ENCODE measurements around the gene SYT9. TPM values are rescaled to one million over a fixed set of nuclear protein-coding genes. Genes with fewer than 3 reads are reported as not detected.

Gene SYT9
- total RNA-seq, 1 donor from 2014 or later, result 0.07 TPM

GRCh38 chr11:7417328-7417727 is 165.6 kb downstream of the SYT9 start:
- H3K4me3 Mint-ChIP-seq (ENCODE audit: unreplicated experiment), result no peak overlapping the region
- no peaks in the 10 kb centered on the region for H3K4me1 Mint-ChIP-seq (ENCODE audit: low read depth)
- no peaks in the 10 kb centered on the region for H3K36me3 Mint-ChIP-seq (ENCODE audit: low read depth)
- TF ChIP-seq, protein P1, sequence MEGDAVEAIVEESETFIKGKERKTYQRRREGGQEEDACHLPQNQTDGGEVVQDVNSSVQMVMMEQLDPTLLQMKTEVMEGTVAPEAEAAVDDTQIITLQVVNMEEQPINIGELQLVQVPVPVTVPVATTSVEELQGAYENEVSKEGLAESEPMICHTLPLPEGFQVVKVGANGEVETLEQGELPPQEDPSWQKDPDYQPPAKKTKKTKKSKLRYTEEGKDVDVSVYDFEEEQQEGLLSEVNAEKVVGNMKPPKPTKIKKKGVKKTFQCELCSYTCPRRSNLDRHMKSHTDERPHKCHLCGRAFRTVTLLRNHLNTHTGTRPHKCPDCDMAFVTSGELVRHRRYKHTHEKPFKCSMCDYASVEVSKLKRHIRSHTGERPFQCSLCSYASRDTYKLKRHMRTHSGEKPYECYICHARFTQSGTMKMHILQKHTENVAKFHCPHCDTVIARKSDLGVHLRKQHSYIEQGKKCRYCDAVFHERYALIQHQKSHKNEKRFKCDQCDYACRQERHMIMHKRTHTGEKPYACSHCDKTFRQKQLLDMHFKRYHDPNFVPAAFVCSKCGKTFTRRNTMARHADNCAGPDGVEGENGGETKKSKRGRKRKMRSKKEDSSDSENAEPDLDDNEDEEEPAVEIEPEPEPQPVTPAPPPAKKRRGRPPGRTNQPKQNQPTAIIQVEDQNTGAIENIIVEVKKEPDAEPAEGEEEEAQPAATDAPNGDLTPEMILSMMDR (IDR thresholded peaks at IDR 0.05), result no peak
- H3K27me3 Mint-ChIP-seq (ENCODE audit: low read depth), result peaks cover 2% of the 10 kb centered on the region
- no peak overlapping the region for H3K27ac Mint-ChIP-seq (ENCODE audit: unreplicated experiment)
- no peak for DNase-seq (ENCODE audit: low spot score)
- peaks cover under 1% of the 10 kb centered on the region for H3K9me3 Mint-ChIP-seq (ENCODE audit: low read depth)

- H3K36me3 Mint-ChIP-seq (ENCODE audit: low read depth), result no peaks in the 10 kb centered on the region
- no peak overlapping the region for H3K27ac Mint-ChIP-seq (ENCODE audit: unreplicated experiment)
- TF ChIP-seq, protein P1 (IDR thresholded peaks at IDR 0.05), result no peak
- H3K4me1 Mint-ChIP-seq (ENCODE audit: low read depth), result no peaks in the 10 kb centered on the region
- DNase-seq (ENCODE audit: low spot score), result no peak
- peaks cover 2% of the 10 kb centered on the region for H3K27me3 Mint-ChIP-seq (ENCODE audit: low read depth)
- no peak overlapping the region for H3K4me3 Mint-ChIP-seq (ENCODE audit: unreplicated experiment)
- no peaks in the 10 kb centered on the region for H3K9me3 Mint-ChIP-seq (ENCODE audit: low read depth)
These were observed 166.4 kb downstream of the SYT9 start for GRCh38 chr11:7418061-7418460.

DNA sequence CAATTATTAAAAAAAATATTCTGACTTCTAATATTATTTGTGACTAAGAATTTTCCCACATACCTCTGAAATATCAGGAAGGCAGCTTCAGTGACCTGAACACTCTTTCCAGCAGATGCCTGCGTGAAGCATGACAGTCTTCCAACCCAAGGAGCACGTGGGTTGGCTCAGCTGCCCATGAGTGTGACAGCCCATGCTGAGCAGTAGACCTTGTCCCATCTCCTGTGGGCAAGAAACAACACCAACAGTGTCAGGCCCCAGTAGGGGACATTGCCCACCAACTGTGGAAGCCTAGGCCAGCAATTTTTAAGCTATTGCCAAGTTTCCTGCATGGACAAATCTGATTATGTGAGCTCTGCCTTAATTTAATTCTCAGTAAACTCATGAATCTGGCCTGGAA is 167.2 kb downstream of the SYT9 start:
- Mint-ChIP-seq H3K36me3 (ENCODE audit: low read depth) (no peaks in the 10 kb centered on the region), H3K27me3 (ENCODE audit: low read depth) (peaks cover 2% of the 10 kb centered on the region), H3K4me3 (ENCODE audit: unreplicated experiment) (no peak overlapping the region), H3K27ac (ENCODE audit: unreplicated experiment) (no peak overlapping the region), H3K4me1 (ENCODE audit: low read depth) (no peaks in the 10 kb centered on the region), H3K9me3 (ENCODE audit: low read depth) (no peaks in the 10 kb centered on the region)
- TF ChIP-seq, protein P1 (IDR thresholded peaks at IDR 0.05), result no peak
- no peak for DNase-seq (ENCODE audit: low spot score)

DNA sequence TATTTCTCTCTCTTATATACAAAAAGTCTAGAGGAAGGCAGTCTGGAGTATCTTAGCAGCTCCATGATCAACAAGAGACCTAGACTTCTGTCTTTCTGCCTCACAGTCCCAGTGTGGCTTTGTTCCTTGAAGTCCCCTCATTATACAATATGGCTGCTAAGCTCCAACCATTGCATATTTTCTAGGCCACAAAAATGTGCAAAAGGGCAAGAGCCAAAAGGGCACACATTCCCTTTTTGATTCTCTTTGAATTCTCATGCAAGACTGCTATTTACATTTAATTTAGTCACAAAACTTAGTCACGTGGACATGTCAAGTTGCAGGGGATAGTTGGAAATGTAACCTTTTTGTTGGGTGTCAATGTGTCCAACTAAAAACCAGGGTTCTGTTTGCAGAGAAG is 169.4 kb downstream of the SYT9 start:
- H3K4me3 Mint-ChIP-seq (ENCODE audit: unreplicated experiment), result no peak overlapping the region
- TF ChIP-seq, protein P1 (IDR thresholded peaks at IDR 0.05), result no peak
- no peaks in the 10 kb centered on the region for H3K4me1 Mint-ChIP-seq (ENCODE audit: low read depth)
- H3K9me3 Mint-ChIP-seq (ENCODE audit: low read depth), result no peaks in the 10 kb centered on the region
- H3K36me3 Mint-ChIP-seq (ENCODE audit: low read depth), result no peaks in the 10 kb centered on the region
- H3K27me3 Mint-ChIP-seq (ENCODE audit: low read depth), result no peaks in the 10 kb centered on the region
- no peak for DNase-seq (ENCODE audit: low spot score)
- no peak overlapping the region for H3K27ac Mint-ChIP-seq (ENCODE audit: unreplicated experiment)

DNA sequence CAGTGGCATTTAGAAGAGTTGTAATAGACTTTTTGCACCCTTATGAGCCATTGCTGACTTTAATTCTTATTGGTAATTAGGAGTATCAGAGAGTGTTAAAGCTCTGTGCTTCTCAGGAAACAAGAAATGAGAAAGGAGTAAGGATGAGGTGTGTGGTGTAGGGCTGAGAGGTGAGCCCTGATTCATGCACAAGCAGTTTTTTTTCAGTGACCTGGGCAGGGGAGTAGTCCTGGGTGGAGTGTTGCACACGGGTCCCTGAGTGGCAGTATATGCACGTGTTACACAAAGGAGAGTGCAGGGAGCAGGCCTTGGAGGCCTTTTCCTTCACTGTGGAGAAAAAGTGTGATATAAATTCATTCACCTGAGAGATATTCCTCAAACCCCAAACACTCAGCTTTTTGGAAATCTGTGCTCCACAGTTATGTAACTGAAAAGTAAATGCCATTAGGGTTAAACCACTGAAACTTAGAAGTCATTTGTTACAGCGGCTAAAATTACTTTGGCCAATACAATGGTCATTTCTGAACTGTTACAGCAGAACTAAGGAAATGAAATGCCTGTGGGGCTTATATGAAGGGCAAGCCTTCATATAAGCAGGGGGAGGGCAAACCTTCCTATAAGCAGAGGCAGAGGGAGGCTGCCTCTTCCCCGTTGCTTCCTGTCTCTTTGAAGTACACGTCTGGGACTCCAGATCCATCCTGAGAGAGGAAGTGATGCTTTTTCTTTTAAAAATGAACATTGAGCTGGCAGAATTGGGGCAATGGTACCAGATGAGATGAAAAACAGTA is 171.0 kb downstream of the SYT9 start:
- Mint-ChIP-seq H3K4me1 (ENCODE audit: low read depth) (no peaks in the 10 kb centered on the region), H3K9me3 (ENCODE audit: low read depth) (no peaks in the 10 kb centered on the region), H3K4me3 (ENCODE audit: unreplicated experiment) (no peak overlapping the region), H3K27ac (ENCODE audit: unreplicated experiment) (no peak overlapping the region), H3K27me3 (ENCODE audit: low read depth) (no peaks in the 10 kb centered on the region), H3K36me3 (ENCODE audit: low read depth) (no peaks in the 10 kb centered on the region)
- TF ChIP-seq, protein P1 (IDR thresholded peaks at IDR 0.05), result no peak
- no peak for DNase-seq (ENCODE audit: low spot score)
